Left lung (tissue), 10 donors: ENCODE results near the gene ANKZF1. TPM values are rescaled to one million over a fixed set of nuclear protein-coding genes. Genes with fewer than 3 reads are reported as not detected.

Experiments used
- ATAC-seq: fragments of 200-7000 bp; cut with Tn5 transposase; one replicate; pipeline ENCODE4 v1.9.1; 2020; ENCODE audit warnings: moderate library complexity
- DNase-seq, 4 donors: peaks; one replicate each; pipeline ENCODE4 v3.0.0-alpha.2; 2013 to 2020
- H3K27ac ChIP-seq, 2 donors: fragments of 200-600 bp; sonication (generic) in 1 of 2; one replicate each; pipeline versions ENCODE4 v1.5.0 to v1.8.0; 2020 to 2021
- H3K27me3 ChIP-seq, 2 donors: fragments of 200-600 bp; sonication (generic) in 1 of 2; one replicate each; pipeline versions ENCODE4 v1.5.0 to v1.8.0; 2020 to 2021
- H3K36me3 ChIP-seq, 2 donors: fragments of 200-600 bp; sonication (generic) in 1 of 2; one replicate each; pipeline versions ENCODE4 v1.5.0 to v1.8.0; 2020 to 2021
- H3K4me1 ChIP-seq, 2 donors: fragments of 200-600 bp; one replicate each; pipeline ENCODE4 v1.8.0; 2021
- H3K4me3 ChIP-seq, 2 donors: fragments of 200-600 bp; sonication (generic) in 1 of 2; one replicate each; pipeline versions ENCODE4 v1.5.0 to v1.8.0; 2020 to 2021; ENCODE audit warnings: mild to moderate bottlenecking in 1 of 2
- H3K9me3 ChIP-seq, 2 donors: fragments of 200-600 bp; sonication (generic) in 1 of 2; one replicate each; pipeline versions ENCODE4 v1.5.0 to v1.8.0; 2020 to 2021
- CTCF ChIP-seq, 2 donors: fragments of 200-600 bp; sonication (generic) in 1 of 2; IDR thresholded peaks; one replicate each; pipeline versions ENCODE4 v1.5.0 to v1.8.0; 2021; ENCODE audit warnings: antibody characterized with exemption in 2 of 2
- intact Hi-C, 2 donors: fragments of 100-400 bp; cut with DNase I; formaldehyde crosslinking; loops; one replicate each; pipeline versions ENCODE4 v1.11.2 to v1.14.2; 2022
- polyA plus RNA-seq, 6 donors: library from polyadenylated mRNA; unstranded; fragments of 120-200 nt; gene quantifications; one replicate each; pipeline ENCODE4 v1.2.1, GENCODE V29; 2013; ENCODE audit not compliant: insufficient read length in 6 of 6
- total RNA-seq, 2 donors: library from RNA; stranded (reverse); fragmentation: NEBNext Ultra II Directional; extraction: Animal tissue kit (Norgen Biotek cat#: 25700); gene quantifications; one replicate each; pipeline ENCODE4 v1.2.1, GENCODE V29; 2021
- donor health status: DM: no; HTN: yes; CAD: no.
- donor health status: DM: no; HTN: no; CAD: no.

ANKZF1 gene
- total and polyA plus RNA-seq, 8 donors = 34.5 to 85.5 (median 76.4) TPM

GRCh38 chr2:219183151-219183772 is 46.3 kb upstream of the ANKZF1 start:
- DNase-seq (no peak), ATAC-seq (no peak)
- peaks cover 8 to 43% of the 10 kb centered on the region in 2 donors for H3K4me1 ChIP-seq
- intact Hi-C loops = no loop called here
- no peaks in the 10 kb centered on the region for H3K27me3 ChIP-seq
- no peak for TF ChIP-seq CTCF (IDR thresholded peaks at IDR 0.05)
- no peaks in the 10 kb centered on the region for H3K9me3 ChIP-seq
- no peak overlapping the region for H3K27ac ChIP-seq
- peaks cover 0 to 66% of the 10 kb centered on the region in 2 donors for H3K36me3 ChIP-seq
- no peak overlapping the region for H3K4me3 ChIP-seq

- TF ChIP-seq CTCF (IDR thresholded peaks at IDR 0.05) = no peak
- no peak overlapping the region for H3K27ac ChIP-seq
- ATAC-seq (no peak), DNase-seq (no peak)
- H3K27me3 ChIP-seq = no peaks in the 10 kb centered on the region
- H3K9me3 ChIP-seq = no peaks in the 10 kb centered on the region
- peaks cover 0 to 66% of the 10 kb centered on the region in 2 donors for H3K36me3 ChIP-seq
- no peak overlapping the region for H3K4me3 ChIP-seq
- intact Hi-C loops = no loop called here
- peaks cover 4 to 37% of the 10 kb centered on the region in 2 donors for H3K4me1 ChIP-seq
These were observed 45.5 kb upstream of the ANKZF1 start for GRCh38 chr2:219184121-219184520.

DNA sequence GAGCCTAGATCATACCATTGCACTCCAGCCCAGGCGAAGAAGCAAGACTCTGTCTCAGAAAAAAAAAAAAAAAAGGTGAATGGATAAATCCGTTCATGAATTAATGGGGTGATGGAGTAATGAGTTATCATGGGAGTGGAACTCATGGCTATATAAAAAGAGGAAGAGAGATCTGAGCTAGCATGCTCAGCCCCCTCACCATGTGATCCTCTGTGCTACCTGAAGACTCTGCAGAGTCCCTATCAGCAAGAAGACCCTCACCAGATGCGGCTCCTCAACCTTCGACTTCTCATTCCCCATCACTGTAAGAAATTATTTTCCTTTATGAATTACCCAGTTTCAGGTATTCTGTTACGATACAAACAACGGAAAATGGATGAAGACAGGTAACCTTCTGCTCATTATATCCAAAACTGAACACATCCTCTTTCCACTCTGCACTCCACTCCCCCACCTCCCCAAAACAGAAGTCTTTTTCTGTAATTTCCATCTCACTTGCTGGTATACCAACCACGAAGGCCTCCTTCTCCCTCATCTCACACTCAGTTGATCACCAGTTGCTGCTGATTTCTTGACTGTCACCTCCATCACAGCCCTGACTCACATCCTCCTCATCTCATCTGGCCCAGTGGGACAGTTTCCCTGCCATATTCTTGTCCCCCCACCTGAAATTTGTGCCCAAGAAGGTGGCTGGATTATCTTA is 42.7 kb upstream of the ANKZF1 start:
- no peak overlapping the region for H3K4me3 ChIP-seq
- intact Hi-C loops = no loop called here
- TF ChIP-seq CTCF (IDR thresholded peaks at IDR 0.05) = no peak
- ATAC-seq (no peak), DNase-seq (no peak)
- H3K36me3 ChIP-seq = peaks cover 0 to 43% of the 10 kb centered on the region in 2 donors
- peaks cover 0 to 12% of the 10 kb centered on the region in 2 donors for H3K4me1 ChIP-seq
- no peaks in the 10 kb centered on the region for H3K27me3 ChIP-seq
- H3K9me3 ChIP-seq = no peaks in the 10 kb centered on the region
- no peak overlapping the region for H3K27ac ChIP-seq

GRCh38 chr2:219197388-219197787 is 32.2 kb upstream of the ANKZF1 start:
- no peaks in the 10 kb centered on the region for H3K4me1 ChIP-seq
- intact Hi-C loops = no loop called here
- H3K4me3 ChIP-seq = no peak overlapping the region
- H3K27me3 ChIP-seq = peaks cover 0 to 27% of the 10 kb centered on the region in 2 donors
- H3K9me3 ChIP-seq = no peaks in the 10 kb centered on the region
- H3K36me3 ChIP-seq = no peaks in the 10 kb centered on the region
- DNase-seq (no peak), ATAC-seq (no peak)
- H3K27ac ChIP-seq = no peak overlapping the region
- TF ChIP-seq CTCF (IDR thresholded peaks at IDR 0.05) = no peak

DNA sequence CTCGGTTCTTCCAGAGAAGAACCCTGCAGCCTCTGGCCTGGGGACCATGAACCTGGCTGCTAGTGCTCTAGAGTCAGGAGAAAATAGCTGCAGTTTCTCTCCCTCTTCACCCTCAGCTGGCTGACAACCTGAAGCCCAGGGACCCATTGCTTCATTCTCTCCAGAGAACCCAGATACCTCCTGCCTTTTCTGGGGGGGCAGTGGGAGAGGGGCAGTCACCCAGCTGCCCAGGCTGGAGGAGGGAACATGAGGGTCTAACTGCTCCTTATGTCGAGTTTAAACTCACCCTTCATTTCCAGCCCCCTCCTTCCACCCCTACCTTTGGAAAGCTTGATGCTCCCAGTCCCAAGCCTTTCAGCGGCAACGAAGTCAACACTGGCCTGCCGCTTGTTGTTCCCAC is 30.6 kb upstream of the ANKZF1 start:
- H3K36me3 ChIP-seq = no peaks in the 10 kb centered on the region
- H3K9me3 ChIP-seq = no peaks in the 10 kb centered on the region
- H3K27ac ChIP-seq = no peak overlapping the region
- H3K27me3 ChIP-seq = peaks cover 0 to 27% of the 10 kb centered on the region in 2 donors
- DNase-seq = no peak
- no peaks in the 10 kb centered on the region for H3K4me1 ChIP-seq
- H3K4me3 ChIP-seq = no peak overlapping the region
- TF ChIP-seq CTCF (IDR thresholded peaks at IDR 0.05) = no peak
- ATAC-seq = no peak
- intact Hi-C loops = no loop called here
